ENCODE measurements around the gene ACR. TPM values are rescaled to one million over a fixed set of nuclear protein-coding genes. Genes with fewer than 3 reads are reported as not detected.

Gene ACR
- total and polyA plus RNA-seq, 10 of the 15 experiments (the other 5 are each of a cell fraction or from before 2014, with no cell fraction given) = not detected

- no peak overlapping the region for H3K4me2 ChIP-seq (ENCODE audit: control insufficient read depth, insufficient read depth)
- H3K4me3 ChIP-seq = no peak overlapping the region
- no peaks in the 10 kb centered on the region for H3K36me3 ChIP-seq (ENCODE audit: control insufficient read depth in 2 of 2, insufficient read depth in 2 of 2, low read length in 1 of 2)
- no peaks in the 10 kb centered on the region for H4K20me1 ChIP-seq (ENCODE audit: control insufficient read depth, insufficient read depth)
- no peaks in the 10 kb centered on the region for H3K79me2 ChIP-seq (ENCODE audit: control insufficient read depth, insufficient read depth, low read length)
- SMC1A ChIA-PET (ENCODE audit: uncharacterized antibody, unreplicated experiment) = no interaction called here
- H3K9ac ChIP-seq (ENCODE audit: control insufficient read depth, insufficient read depth, low read length) = no peak overlapping the region
- in situ Hi-C loops (cut with MboI) = no loop called here
- no peak for DNase-seq (ENCODE audit: low read depth, low spot score)
- RAD21 ChIA-PET (ENCODE audit: unreplicated experiment) = no interaction called here
- no peaks in the 10 kb centered on the region for H3K9me3 ChIP-seq (replicated peaks; ENCODE audit: control insufficient read depth, insufficient read depth, low read length)
- no peaks in the 10 kb centered on the region for H3K4me1 ChIP-seq (ENCODE audit: control insufficient read depth, insufficient read depth, low read length)
- CTCF ChIA-PET = no interaction called here
- BruUV-seq (replicated peaks) = no TSS peak
- 19% methylated on average over 5 of the region's 5 CpGs for WGBS (ENCODE audit: insufficient coverage, insufficient replicate concordance, low lambda C conversion rate, missing lambda C conversion rate)
- intact Hi-C loops (cut with micrococcal nuclease; ENCODE audit: unreplicated experiment) = no loop called here
- ATAC-seq = no peak
- POLR2A ChIA-PET = no interaction called here
- H2AFZ ChIP-seq (ENCODE audit: control insufficient read depth, low read depth, low read length) = no peak overlapping the region
- peaks cover 0 to 7% of the 10 kb centered on the region in 2 experiments; a peak in 2 of 4 replicates for H3K27me3 ChIP-seq (replicated peaks in 1 of 2; ENCODE audit: control insufficient read depth in 2 of 2, insufficient read depth in 2 of 2, low read length in 1 of 2)
- FAIRE-seq = no peak
- no peak overlapping the region for H3K27ac ChIP-seq (ENCODE audit: control insufficient read depth, insufficient read depth)
- TF ChIP-seq POU2F2 (IDR thresholded peaks at IDR 0.05; ENCODE audit: borderline replicate concordance, low read depth, low read length) (no peak), SMAD5 (IDR thresholded peaks at IDR 0.05; ENCODE audit: low read depth) (no peak), BRCA1 (IDR thresholded peaks at IDR 0.05; ENCODE audit: low read depth, low read length) (no peak), NFYB (IDR thresholded peaks at IDR 0.05; ENCODE audit: insufficient read depth, low read depth, low read length) (no peak), RELA (IDR thresholded peaks at IDR 0.05; ENCODE audit: borderline replicate concordance, partially characterized antibody) (no peak), YBX1 (IDR thresholded peaks at IDR 0.05) (no peak), TCF12 (IDR thresholded peaks at IDR 0.05; ENCODE audit: low read depth, low read length) (no peak), FOS (IDR thresholded peaks at IDR 0.05; ENCODE audit: borderline replicate concordance, extremely low read depth, insufficient read length) (no peak), SUZ12 (IDR thresholded peaks at IDR 0.05; ENCODE audit: unreplicated experiment) (no peak), PAX5 (IDR thresholded peaks at IDR 0.05; ENCODE audit: borderline replicate concordance, low read depth, low read length) (no peak), POLR2AphosphoS5 (IDR thresholded peaks at IDR 0.05; ENCODE audit: low read length) (no peak), WRNIP1 (IDR thresholded peaks at IDR 0.05; ENCODE audit: borderline replicate concordance, low read depth, low read length) (no peak), RBBP5 (conservative IDR thresholded peaks at IDR 0.05) (no peak), ZBTB40 (IDR thresholded peaks at IDR 0.05; ENCODE audit: borderline replicate concordance) (no peak), E4F1 (IDR thresholded peaks at IDR 0.05; ENCODE audit: borderline replicate concordance, partially characterized antibody) (no peak), SIX5 (IDR thresholded peaks at IDR 0.05; ENCODE audit: low read depth, low read length, severe bottlenecking) (no peak)
Measured at GRCh38 chr22:50713571-50714056, 24.4 kb upstream of the ACR start.
